ENCODE results near the gene UQCRFS1.
"Not testable (repeated sequence)": the region's sequence is repeated elsewhere in the genome, so short reads cannot be mapped to it uniquely, and the experiment has no call there.

UQCRFS1 gene

GRCh38 chr19:29212648-29213573, at the start of gene UQCRFS1:
TSS of gene UQCRFS1 (minus strand) at chr19:29213151. CDS start at chr19:29213118, 33 bp downstream.
- DNase-seq = peak; percentile 94

- no peak for DNase-seq
Observed at GRCh38 chr19:29262085-29262484, 49.1 kb upstream of the UQCRFS1 start.

GRCh38 chr19:29260477-29261317, 47.7 kb upstream of the UQCRFS1 start:
- peak; percentile 20 for DNase-seq

GRCh38 chr19:29259867-29260281, 46.9 kb upstream of the UQCRFS1 start:
- DNase-seq = no peak

- DNase-seq = no peak
Observed at GRCh38 chr19:29259153-29259552, 46.2 kb upstream of the UQCRFS1 start.

- no peak for DNase-seq
Observed at GRCh38 chr19:29256516-29256915, 43.6 kb upstream of the UQCRFS1 start.

- DNase-seq = no peak
Observed at GRCh38 chr19:29255912-29256311, 43.0 kb upstream of the UQCRFS1 start.

- DNase-seq = no peak
Observed at GRCh38 chr19:29255006-29255405, 42.1 kb upstream of the UQCRFS1 start.

GRCh38 chr19:29249798-29250197, 36.8 kb upstream of the UQCRFS1 start:
- DNase-seq = not testable (repeated sequence)

- DNase-seq = no peak
Observed at GRCh38 chr19:29248332-29248844, 35.4 kb upstream of the UQCRFS1 start.

- DNase-seq = no peak
Observed at GRCh38 chr19:29247872-29248271, 34.9 kb upstream of the UQCRFS1 start.

GRCh38 chr19:29247471-29247870, 34.5 kb upstream of the UQCRFS1 start:
- DNase-seq = no peak

GRCh38 chr19:29247051-29247450, 34.1 kb upstream of the UQCRFS1 start:
- DNase-seq = no peak

GRCh38 chr19:29245215-29245614, 32.3 kb upstream of the UQCRFS1 start:
- DNase-seq = no peak

- no peak for DNase-seq
Observed at GRCh38 chr19:29241324-29241723, 28.4 kb upstream of the UQCRFS1 start.

- DNase-seq = no peak
Observed at GRCh38 chr19:29239213-29239776, 26.3 kb upstream of the UQCRFS1 start.

- no peak for DNase-seq
Observed at GRCh38 chr19:29233591-29233990, 20.6 kb upstream of the UQCRFS1 start.

GRCh38 chr19:29232315-29232852, 19.4 kb upstream of the UQCRFS1 start:
- no peak for DNase-seq

- DNase-seq = not testable (repeated sequence)
Observed at GRCh38 chr19:29231306-29231705, 18.4 kb upstream of the UQCRFS1 start.

- DNase-seq = no peak
Observed at GRCh38 chr19:29217616-29218015, 4.7 kb upstream of the UQCRFS1 start.

GRCh38 chr19:29216021-29216420, 3.1 kb upstream of the UQCRFS1 start:
- no peak for DNase-seq

GRCh38 chr19:29215322-29215845, 2.4 kb upstream of the UQCRFS1 start:
- no peak for DNase-seq

- no peak for DNase-seq
Observed at GRCh38 chr19:29214411-29214810, 1.5 kb upstream of the UQCRFS1 start.
